Activated naive CD4-positive, alpha-beta T cell treated with anti-CD3 and anti-CD28 coated beads, Interleukin-2, amount 50 U/mL, for 24 hours (primary cell): Measurements from ENCODE around the gene SLC25A22.

Experiments used
- H3K27ac Mint-ChIP-seq: one replicate; pipeline ENCODE4 v1.8.0; 2021; ENCODE audit warnings: mild to moderate bottlenecking, mixed read lengths
- H3K27me3 Mint-ChIP-seq: one replicate; pipeline ENCODE4 v1.8.0; 2021; ENCODE audit warnings: mixed read lengths
- H3K36me3 Mint-ChIP-seq: one replicate; pipeline ENCODE4 v1.8.0; 2021; ENCODE audit warnings: mixed read lengths
- H3K4me1 Mint-ChIP-seq: one replicate; pipeline ENCODE4 v1.8.0; 2021; ENCODE audit warnings: mixed read lengths
- H3K4me3 Mint-ChIP-seq: one replicate; pipeline ENCODE4 v1.8.0; 2021; ENCODE audit warnings: mild to moderate bottlenecking, mixed read lengths
- H3K9me3 Mint-ChIP-seq: one replicate; pipeline ENCODE4 v1.8.0; 2021; ENCODE audit warnings: mixed read lengths

The SLC25A22 gene

DNA sequence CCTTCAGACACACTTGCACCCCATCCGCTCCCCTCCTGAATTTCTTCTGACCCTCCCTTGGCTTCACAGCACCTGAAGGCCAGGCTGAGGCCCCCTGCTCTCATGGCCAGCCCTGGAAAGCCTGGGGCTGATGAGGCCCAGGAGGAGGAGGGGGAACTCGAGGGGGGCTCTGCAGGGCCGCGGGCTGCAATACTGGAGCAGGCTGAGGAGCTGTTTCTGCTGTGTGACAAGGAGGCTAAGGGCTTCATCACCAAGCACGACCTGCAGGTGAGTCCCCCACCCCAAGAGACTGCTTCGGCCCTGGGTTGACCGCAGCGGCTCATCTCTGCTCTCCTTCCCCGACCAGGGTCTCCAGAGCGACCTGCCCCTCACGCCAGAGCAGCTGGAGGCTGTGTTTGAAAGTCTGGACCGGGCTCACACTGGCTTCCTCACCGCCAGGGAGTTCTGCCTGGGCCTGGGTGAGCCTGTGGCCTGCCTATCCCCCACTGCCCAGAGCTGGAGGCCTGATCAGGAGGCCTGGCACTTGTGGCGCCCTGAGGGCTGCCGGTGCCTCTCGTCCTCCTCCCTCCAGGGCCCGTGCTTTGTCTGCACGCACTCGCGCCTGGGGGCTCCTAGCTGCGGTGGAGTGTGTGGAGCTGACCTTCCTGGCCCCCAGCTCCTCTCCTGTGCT is 30.6 kb upstream of the SLC25A22 start:
- Mint-ChIP-seq H3K9me3 (no peaks in the 10 kb centered on the region), H3K27me3 (peaks cover 10% of the 10 kb centered on the region), H3K27ac (peak overlapping the region; percentile 35), H3K4me3 (peak overlapping the region; percentile 65), H3K4me1 (peaks cover 32% of the 10 kb centered on the region), H3K36me3 (no peaks in the 10 kb centered on the region)

GRCh38 chr11:827897-828192 is 29.8 kb upstream of the SLC25A22 start, which contains the start of gene CRACR2B:
TSS of gene CRACR2B (plus strand) at chr11:827919. CDS start at chr11:828608, 689 bp downstream.
- Mint-ChIP-seq H3K9me3 (no peaks in the 10 kb centered on the region), H3K36me3 (no peaks in the 10 kb centered on the region), H3K4me1 (peaks cover 32% of the 10 kb centered on the region), H3K27ac (peak within 1 kb of the TSS; percentile 6), H3K4me3 (peak within 1 kb of the TSS; percentile 65), H3K27me3 (peaks cover 10% of the 10 kb centered on the region)

DNA sequence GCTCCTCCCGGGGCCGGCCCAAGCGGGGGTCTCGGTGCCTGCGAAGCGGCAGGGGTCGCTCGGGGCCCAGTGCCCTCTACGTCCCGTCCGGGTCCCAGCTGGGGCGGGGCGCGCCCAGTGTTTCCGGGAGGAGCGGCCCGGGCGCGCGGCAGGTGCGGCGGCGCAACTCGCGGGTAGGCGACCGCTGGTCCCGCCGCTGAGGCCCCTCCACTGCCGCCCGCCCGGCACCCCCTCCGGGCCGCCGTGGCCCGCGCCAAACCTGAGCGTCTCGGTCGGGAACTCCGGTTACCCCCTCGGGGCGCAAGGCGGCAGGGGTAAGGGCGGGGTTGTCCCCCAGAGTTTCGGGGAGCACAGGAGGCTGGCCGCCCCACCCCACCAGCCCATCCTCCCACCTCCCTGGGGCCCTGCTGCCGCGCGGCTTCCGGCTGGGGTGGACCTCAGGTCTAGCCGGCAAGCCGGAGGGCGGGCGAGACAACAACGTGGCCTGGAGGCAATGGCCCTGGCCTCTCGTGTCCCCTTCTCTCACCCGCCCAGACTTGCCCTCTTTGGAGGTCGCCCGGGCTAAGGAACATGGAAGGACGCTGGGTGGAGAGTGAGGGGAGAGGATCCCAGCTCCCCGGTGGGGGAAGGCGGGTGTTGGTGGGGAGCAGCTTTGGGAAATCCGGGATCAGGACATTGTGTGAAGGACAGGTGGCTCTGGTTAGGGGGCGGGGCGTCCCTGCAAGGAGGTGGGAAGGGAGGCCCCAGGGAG is 29.2 kb upstream of the SLC25A22 start:
- Mint-ChIP-seq H3K27me3 (peaks cover 10% of the 10 kb centered on the region), H3K27ac (peak overlapping the region; percentile 6), H3K9me3 (no peaks in the 10 kb centered on the region), H3K4me3 (peak overlapping the region; percentile 65), H3K36me3 (no peaks in the 10 kb centered on the region), H3K4me1 (peaks cover 32% of the 10 kb centered on the region)

GRCh38 chr11:826836-827145 is 28.7 kb upstream of the SLC25A22 start:
- H3K9me3 Mint-ChIP-seq: no peaks in the 10 kb centered on the region
- H3K4me1 Mint-ChIP-seq: peaks cover 31% of the 10 kb centered on the region
- H3K27ac Mint-ChIP-seq: no peak overlapping the region
- no peaks in the 10 kb centered on the region for H3K36me3 Mint-ChIP-seq
- peaks cover 10% of the 10 kb centered on the region for H3K27me3 Mint-ChIP-seq
- peak overlapping the region; percentile 72 for H3K4me3 Mint-ChIP-seq

- no peaks in the 10 kb centered on the region for H3K9me3 Mint-ChIP-seq
Measured at GRCh38 chr11:826227-826621, 28.1 kb upstream of the SLC25A22 start.

GRCh38 chr11:825366-826226 is 27.5 kb upstream of the SLC25A22 start:
- Mint-ChIP-seq H3K4me3 (no peak overlapping the region), H3K27ac (no peak overlapping the region), H3K27me3 (peaks cover 9% of the 10 kb centered on the region), H3K36me3 (no peaks in the 10 kb centered on the region), H3K9me3 (no peaks in the 10 kb centered on the region), H3K4me1 (peaks cover 28% of the 10 kb centered on the region)

More at GRCh38 chr11:826227-826621, 28.1 kb upstream of the SLC25A22 start:
- Mint-ChIP-seq H3K4me1 (peaks cover 25% of the 10 kb centered on the region), H3K4me3 (peak overlapping the region; percentile 72), H3K27me3 (peaks cover 9% of the 10 kb centered on the region), H3K36me3 (no peaks in the 10 kb centered on the region), H3K27ac (no peak overlapping the region)

DNA sequence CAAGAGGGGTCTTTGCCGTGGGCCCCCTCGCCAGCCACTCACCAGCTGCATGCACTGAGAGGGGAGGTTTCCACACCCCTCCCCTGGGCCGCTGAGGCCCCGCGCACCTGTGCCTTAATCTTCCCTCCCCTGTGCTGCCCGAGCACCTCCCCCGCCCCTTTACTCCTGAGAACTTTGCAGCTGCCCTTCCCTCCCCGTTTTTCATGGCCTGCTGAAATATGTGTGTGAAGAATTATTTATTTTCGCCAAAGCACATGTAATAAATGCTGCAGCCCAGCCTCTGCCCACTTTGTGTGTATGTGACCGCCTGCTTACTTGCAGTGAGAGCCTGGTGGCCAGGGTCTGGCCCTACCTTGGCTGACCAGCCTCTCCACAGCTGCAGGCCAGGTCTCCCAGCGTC is 26.9 kb upstream of the SLC25A22 start:
- H3K4me1 Mint-ChIP-seq: peaks cover 28% of the 10 kb centered on the region
- H3K9me3 Mint-ChIP-seq: no peaks in the 10 kb centered on the region
- no peaks in the 10 kb centered on the region for H3K36me3 Mint-ChIP-seq
- H3K4me3 Mint-ChIP-seq: no peak overlapping the region
- H3K27me3 Mint-ChIP-seq: peaks cover 9% of the 10 kb centered on the region
- H3K27ac Mint-ChIP-seq: no peak overlapping the region

GRCh38 chr11:824292-824880 is 26.3 kb upstream of the SLC25A22 start:
- peaks cover 9% of the 10 kb centered on the region for H3K27me3 Mint-ChIP-seq
- no peaks in the 10 kb centered on the region for H3K9me3 Mint-ChIP-seq
- H3K27ac Mint-ChIP-seq: no peak overlapping the region
- H3K4me1 Mint-ChIP-seq: peaks cover 23% of the 10 kb centered on the region
- H3K36me3 Mint-ChIP-seq: no peaks in the 10 kb centered on the region
- H3K4me3 Mint-ChIP-seq: no peak overlapping the region

DNA sequence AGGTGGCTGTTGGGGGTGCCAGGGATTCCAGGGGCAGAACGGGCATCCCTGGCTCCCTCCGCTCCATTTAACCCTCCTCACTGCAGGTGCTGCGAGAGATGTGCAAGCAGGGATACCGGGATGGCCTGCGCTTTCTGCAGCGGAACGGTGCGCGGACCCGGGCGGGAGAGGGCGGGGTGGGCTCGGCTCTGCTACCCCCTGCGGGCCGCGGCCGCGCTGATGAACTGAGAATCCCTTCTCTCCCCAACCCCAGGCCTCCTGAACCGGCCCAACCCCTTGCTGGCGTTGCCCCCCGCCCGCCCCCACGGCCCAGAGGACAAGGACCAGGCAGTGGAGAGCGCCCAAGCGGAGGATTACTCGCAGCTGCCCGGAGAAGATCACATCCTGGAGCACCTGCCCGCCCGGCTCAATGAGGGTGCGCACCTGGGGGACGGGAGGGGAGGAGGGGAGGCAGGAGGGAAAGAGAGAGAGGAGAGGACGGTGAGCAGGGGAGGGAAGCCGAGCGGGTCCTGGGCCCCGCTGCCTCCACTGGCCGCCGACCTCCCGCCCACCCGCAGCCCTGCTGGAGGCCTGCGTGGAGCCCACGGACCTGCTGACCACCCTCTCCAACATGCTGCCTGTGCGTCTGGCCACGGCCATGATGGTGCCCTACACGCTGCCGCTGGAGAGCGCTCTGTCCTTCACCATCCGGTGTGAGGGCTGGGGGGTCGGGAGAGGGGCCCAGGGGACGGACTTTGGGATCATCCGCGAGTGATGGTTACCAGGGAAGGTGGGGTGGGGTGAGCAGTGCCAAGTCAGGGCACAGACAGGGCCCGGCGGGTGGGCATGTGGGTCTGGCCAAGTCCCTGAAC is 25.6 kb upstream of the SLC25A22 start:
- Mint-ChIP-seq H3K4me3 (no peak overlapping the region), H3K27me3 (peaks cover 6% of the 10 kb centered on the region), H3K9me3 (no peaks in the 10 kb centered on the region), H3K36me3 (no peaks in the 10 kb centered on the region), H3K27ac (no peak overlapping the region), H3K4me1 (peaks cover 17% of the 10 kb centered on the region)

GRCh38 chr11:821512-822371 is 23.7 kb upstream of the SLC25A22 start:
- H3K4me3 Mint-ChIP-seq: peak overlapping the region; percentile 30
- peaks cover 8% of the 10 kb centered on the region for H3K4me1 Mint-ChIP-seq
- no peaks in the 10 kb centered on the region for H3K9me3 Mint-ChIP-seq

DNA sequence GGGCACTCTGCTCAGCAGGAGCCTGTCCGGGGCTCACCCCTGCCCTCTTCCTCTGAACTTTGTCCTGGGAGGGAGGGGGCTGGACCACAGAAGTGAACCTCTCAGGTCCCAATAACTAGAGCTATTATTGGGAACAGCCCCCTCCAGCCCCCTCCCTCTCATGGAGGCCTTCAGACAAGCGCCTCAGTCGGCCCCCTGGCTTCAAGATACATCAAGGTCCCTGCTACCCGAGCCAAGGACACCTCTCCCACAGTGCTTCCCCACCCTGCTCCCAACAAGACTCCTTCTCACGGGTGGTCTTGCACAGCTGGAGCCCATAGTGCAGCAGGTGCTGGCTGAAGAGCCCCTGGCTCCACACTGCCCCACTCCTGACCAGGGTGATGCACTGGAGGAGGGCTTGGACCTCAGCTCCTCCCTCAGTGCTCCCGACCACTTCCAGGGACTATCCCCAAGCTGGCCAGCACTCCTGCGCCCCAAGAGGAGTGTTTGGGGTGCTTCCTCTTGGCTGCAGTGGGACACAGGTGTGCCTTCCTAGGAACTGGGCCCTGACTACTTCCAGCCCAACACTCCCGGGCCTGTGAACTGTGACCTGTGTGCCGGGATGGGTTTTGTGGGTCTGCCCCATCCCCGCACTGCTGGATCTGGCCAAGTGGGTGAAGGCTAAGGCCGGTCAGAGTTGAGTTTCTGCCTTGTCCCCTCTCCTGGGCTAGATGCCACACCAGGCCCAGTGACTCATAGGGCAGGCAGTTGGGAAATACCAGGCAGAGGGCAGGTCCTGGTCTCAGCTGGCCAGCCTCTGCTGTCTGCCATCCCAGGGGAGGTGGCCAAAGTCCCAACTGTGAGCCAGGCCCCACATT is 22.8 kb upstream of the SLC25A22 start:
- H3K36me3 Mint-ChIP-seq: no peaks in the 10 kb centered on the region
- H3K9me3 Mint-ChIP-seq: no peaks in the 10 kb centered on the region
- H3K27me3 Mint-ChIP-seq: no peaks in the 10 kb centered on the region
- no peak overlapping the region for H3K27ac Mint-ChIP-seq
- peaks cover 4% of the 10 kb centered on the region for H3K4me1 Mint-ChIP-seq
- H3K4me3 Mint-ChIP-seq: peak overlapping the region; percentile 86

More at GRCh38 chr11:821512-822371, 23.7 kb upstream of the SLC25A22 start:
- Mint-ChIP-seq H3K27ac (no peak overlapping the region), H3K27me3 (no peaks in the 10 kb centered on the region), H3K36me3 (no peaks in the 10 kb centered on the region)

GRCh38 chr11:819943-820649 is 22.0 kb upstream of the SLC25A22 start:
- Mint-ChIP-seq H3K4me3 (peak overlapping the region; percentile 86), H3K9me3 (no peaks in the 10 kb centered on the region), H3K36me3 (no peaks in the 10 kb centered on the region), H3K27me3 (no peaks in the 10 kb centered on the region), H3K4me1 (peaks cover 4% of the 10 kb centered on the region), H3K27ac (peak overlapping the region; percentile 76)
